HCT116 (cell line): Measurements from ENCODE around the gene POLD2. TPM values are rescaled to one million over a fixed set of nuclear protein-coding genes. Genes with fewer than 3 reads are reported as not detected.

Source experiments
- ATAC-seq: fragments of 200-7000 bp; cut with Tn5 transposase; 2 replicates; pipeline ENCODE4 v1.9.1; 2020; ENCODE audit warnings: mild to moderate bottlenecking, moderate library complexity
- BruUV-seq: library from RNA; stranded (reverse); fragments of 400-500 nt; replicated peaks from 2 replicates; lab custom pipeline; 2021; lab: Mats Ljungman, UMichigan
- CTCF ChIA-PET: fragments of 300-600 bp; sonication (Branson Sonifier 250); formaldehyde crosslinking; loops from one replicate; lab custom pipeline; 2021; ENCODE audit warnings: antibody characterized with exemption; lab: Charles Lee
- POLR2A ChIA-PET: fragments of 300-600, 350-600 bp; sonication (Branson Sonifier 250); formaldehyde crosslinking; loops from one replicate; lab custom pipeline; 2021; ENCODE audit warnings: antibody characterized with exemption; lab: Charles Lee
- RAD21 ChIA-PET, 2 experiments: fragments of 300-600 bp; sonication (Branson Sonifier 250); formaldehyde crosslinking; loops; one replicate each; lab custom pipeline; 2023; ENCODE audit warnings: low total read pairs in 2 of 2; ENCODE audit not compliant: uncharacterized antibody in 2 of 2, unreplicated experiment in 2 of 2, low non-redundant PET in 1 of 2; lab: Charles Lee
- DNase-seq: peaks from one replicate; pipeline ENCODE4 v3.0.0-alpha.2; 2010; ENCODE audit warnings: low read depth, low spot score
- H2AFZ ChIP-seq: fragments of 200-600 bp; shearing (Covaris generic), sonication (generic); 2 replicates; pipeline ENCODE4 v1.6.1; 2017; ENCODE audit warnings: low read depth, mixed run types, mixed read lengths, antibody characterized with exemption, low read length; ENCODE audit not compliant: poor library complexity, severe bottlenecking
- H3K27ac ChIP-seq: 2 replicates; pipeline ENCODE4 v1.5.1; 2012; ENCODE audit warnings: low read depth, low read length
- H3K27me3 ChIP-seq: fragments of 200-600 bp; sonication (generic); 2 replicates; pipeline ENCODE4 v1.6.1; 2016; ENCODE audit warnings: mixed run types, low read length, mixed read lengths; ENCODE audit not compliant: insufficient read depth
- H3K36me3 ChIP-seq, 2 experiments: fragments of 200-500 bp in 1 of 2; fragments of 200-600 bp in 1 of 2; sonication (Bioruptor generic) in 1 of 2; sonication (generic) in 1 of 2; 2 replicates each; pipeline versions ENCODE4 v1.5.1 to v1.6.1; 2014 to 2016; ENCODE audit warnings: low read length in 2 of 2, inconsistent platforms in 1 of 2, mixed read lengths in 1 of 2, mixed run types in 1 of 2; ENCODE audit not compliant: insufficient read depth in 2 of 2, control insufficient read depth in 1 of 2
- H3K4me1 ChIP-seq, 2 experiments: fragments of 200-600 bp in 1 of 2; sonication (generic) in 1 of 2; 2 replicates each; pipeline versions ENCODE4 v1.5.1 to v1.6.1; 2012 to 2017; ENCODE audit warnings: low read length in 2 of 2, inconsistent platforms in 1 of 2, mild to moderate bottlenecking in 1 of 2, mixed read lengths in 1 of 2, mixed run types in 1 of 2, moderate library complexity in 1 of 2; ENCODE audit not compliant: insufficient read depth in 2 of 2, control insufficient read depth in 1 of 2
- H3K4me2 ChIP-seq: fragments of 200-600 bp; sonication (generic); 2 replicates; pipeline ENCODE4 v1.6.1; 2017; ENCODE audit warnings: mixed run types, low read length, mixed read lengths
- H3K4me3 ChIP-seq, 2 experiments: fragments of 200-600 bp in 1 of 2; sonication (generic) in 1 of 2; replicated peaks in 1 of 2; 2 replicates each; pipeline ENCODE4 v1.5.1; 2011 to 2016; ENCODE audit warnings: low read length in 2 of 2, control low read depth in 1 of 2, low read depth in 1 of 2, mild to moderate bottlenecking in 1 of 2, mixed read lengths in 1 of 2, mixed run types in 1 of 2
- H3K79me2 ChIP-seq: fragments of 200-600 bp; sonication (generic); 2 replicates; pipeline ENCODE4 v1.6.1; 2017; ENCODE audit warnings: mild to moderate bottlenecking, mixed run types, low read length, moderate library complexity, mixed read lengths; ENCODE audit not compliant: insufficient read depth
- H3K9ac ChIP-seq: fragments of 200-600 bp; sonication (generic); 2 replicates; pipeline ENCODE4 v1.6.1; 2016; ENCODE audit warnings: low read length, mixed read lengths
- H3K9me2 ChIP-seq: fragments of 200-600 bp; sonication (generic), shearing (Covaris generic); 2 replicates; pipeline ENCODE4 v1.6.1; 2017; ENCODE audit warnings: mixed run types, mild to moderate bottlenecking, moderate library complexity; ENCODE audit not compliant: insufficient read depth
- H3K9me3 ChIP-seq, 2 experiments: fragments of 200-500 bp in 1 of 2; fragments of 200-600 bp in 1 of 2; sonication (Bioruptor generic) in 1 of 2; sonication (generic) in 1 of 2; 2 replicates each; pipeline ENCODE4 v1.6.1; 2014 to 2017; ENCODE audit warnings: low read length in 2 of 2, mixed read lengths in 2 of 2, inconsistent platforms in 1 of 2, low read depth in 1 of 2, mild to moderate bottlenecking in 1 of 2, mixed run types in 1 of 2, moderate library complexity in 1 of 2; ENCODE audit not compliant: control insufficient read depth in 1 of 2, insufficient read depth in 1 of 2
- H4K20me1 ChIP-seq: fragments of 200-600 bp; sonication (generic), shearing (Covaris generic); 2 replicates; pipeline ENCODE4 v1.6.1; 2017; ENCODE audit warnings: mixed run types, mild to moderate bottlenecking, moderate library complexity; ENCODE audit not compliant: insufficient read depth
- CBX3 ChIP-seq: IDR thresholded peaks from 2 replicates; pipeline ENCODE4 v1.6.1; 2012; ENCODE audit warnings: low read depth
- ELF1 ChIP-seq: IDR thresholded peaks from 2 replicates; pipeline ENCODE4 v1.6.1; 2012; ENCODE audit warnings: low read depth, borderline replicate concordance
- EZH2phosphoT487 ChIP-seq: fragments of 200-600 bp; IDR thresholded peaks from 2 replicates; pipeline ENCODE4 v1.6.1; 2018; ENCODE audit warnings: antibody characterized with exemption, borderline replicate concordance
- FOSL1 ChIP-seq: IDR thresholded peaks from 2 replicates; pipeline ENCODE4 v1.6.1; 2012; ENCODE audit warnings: low read depth
- RAD21 ChIP-seq: IDR thresholded peaks from 2 replicates; pipeline ENCODE4 v1.6.1; 2012; ENCODE audit warnings: low read depth, mild to moderate bottlenecking
- SIN3A ChIP-seq: IDR thresholded peaks from 2 replicates; pipeline ENCODE4 v1.6.1; 2012; ENCODE audit warnings: low read depth
- YY1 ChIP-seq: IDR thresholded peaks from 2 replicates; pipeline ENCODE4 v1.6.1; 2011; ENCODE audit warnings: low read length, low read depth, moderate library complexity, mild to moderate bottlenecking; ENCODE audit not compliant: insufficient replicate concordance; ENCODE audit errors: extremely low read depth
- intact Hi-C: fragments of 100-400 bp; cut with micrococcal nuclease; formaldehyde crosslinking; loops from 2 replicates; pipeline ENCODE4 v1.10.0; 2022
- total RNA-seq: library from RNA; stranded (reverse); gene quantifications from one replicate; pipeline ENCODE4 v1.2.1, GENCODE V29; 2021; ENCODE audit not compliant: unreplicated experiment
- TF ChIP-seq, protein P1 (sequence below): IDR thresholded peaks from 2 replicates; pipeline ENCODE4 v1.6.1; 2012; ENCODE audit warnings: low read depth
- TF ChIP-seq, protein P2 (sequence below): IDR thresholded peaks from 2 replicates; pipeline ENCODE4 v1.6.1; 2012
- TF ChIP-seq, protein P3 (sequence below): IDR thresholded peaks from 2 replicates; pipeline ENCODE4 v1.6.1; 2011; ENCODE audit warnings: mild to moderate bottlenecking, low read length, moderate library complexity; ENCODE audit not compliant: insufficient replicate concordance; ENCODE audit errors: extremely low read depth

POLD2 gene
- total RNA-seq, 1 experiment from 2014 or later = 237 TPM

DNA sequence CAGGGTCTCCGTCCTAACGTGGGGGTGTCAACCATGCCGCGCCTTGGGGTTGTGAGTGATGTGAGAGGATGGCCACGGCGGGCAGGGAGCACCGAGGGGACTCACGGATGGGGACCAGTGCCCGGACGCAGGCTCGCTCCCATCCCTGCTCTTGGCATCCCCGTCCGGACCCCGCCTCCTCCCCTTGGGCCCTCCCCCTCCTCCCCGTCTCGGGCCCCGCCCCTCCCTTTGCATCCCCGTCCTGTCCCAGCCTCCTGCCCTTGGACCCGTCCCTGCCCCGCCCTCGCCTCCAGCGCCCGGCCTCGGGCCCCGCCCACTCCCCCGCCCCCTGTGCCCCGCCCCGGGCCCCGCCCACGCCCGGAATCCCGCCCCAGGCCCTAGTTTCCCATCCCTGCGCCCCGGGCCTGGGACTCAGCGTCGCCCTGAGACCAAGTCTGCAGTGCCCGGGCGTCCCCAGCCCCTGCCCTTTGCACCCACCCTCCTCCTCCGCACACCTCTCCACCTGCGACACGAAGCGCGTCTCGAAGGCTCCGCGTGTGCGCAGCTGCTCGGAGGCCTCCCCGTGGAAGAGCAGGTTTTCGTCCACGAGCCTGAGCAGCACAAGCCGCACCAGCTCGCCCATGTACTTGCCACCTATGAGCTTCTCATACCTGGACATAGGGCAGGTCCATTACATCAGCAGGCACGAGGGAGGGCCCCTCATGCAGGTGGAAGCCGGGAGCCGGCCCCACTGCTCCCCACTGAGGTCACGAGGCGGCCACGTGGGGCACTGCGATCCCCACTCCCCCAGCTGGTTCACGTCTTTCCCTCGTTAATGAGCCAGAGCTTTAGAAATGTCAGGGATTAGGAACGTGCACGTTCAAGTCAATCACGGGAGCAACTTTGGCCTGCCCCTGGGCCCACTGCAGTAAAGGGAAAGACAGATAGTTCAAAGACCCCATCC is 22.9 kb upstream of the POLD2 start:
- DNase-seq = peak; percentile 41

DNA sequence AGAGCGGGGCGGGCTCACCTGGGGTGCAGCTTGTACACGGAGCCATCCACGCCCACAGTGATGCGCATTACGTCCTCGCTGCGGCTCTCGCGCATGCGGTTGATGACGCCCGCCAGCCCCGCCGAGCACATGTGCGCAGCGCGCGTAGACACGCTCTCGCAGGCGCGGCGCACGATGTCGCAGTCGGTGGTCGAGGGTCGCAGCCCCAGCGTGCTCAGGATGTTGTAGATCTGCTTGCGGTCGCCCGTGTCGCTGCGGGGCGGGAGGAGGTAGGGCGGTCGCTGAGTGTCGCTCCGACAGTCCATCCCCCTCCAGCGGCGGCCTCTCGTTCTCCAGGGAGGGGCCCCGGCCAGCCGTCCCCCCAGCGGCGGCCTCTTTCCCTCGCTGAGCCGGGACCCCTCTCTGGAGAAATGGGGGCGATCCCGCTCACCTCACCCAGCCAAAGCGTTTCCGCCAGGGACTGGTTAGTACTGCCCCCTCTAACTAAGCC is 22.2 kb upstream of the POLD2 start:
- Histone ChIP-seq H3K9me3 (no peaks in the 10 kb centered on the region), H2AFZ (no peak overlapping the region), H3K4me2 (no peak overlapping the region), H3K36me3 (no peaks in the 10 kb centered on the region), H3K9me2 (no peaks in the 10 kb centered on the region), H3K27ac (no peak overlapping the region), H3K4me3 (no peak overlapping the region), H3K9ac (no peak overlapping the region), H3K79me2 (no peaks in the 10 kb centered on the region), H3K27me3 (no peaks in the 10 kb centered on the region), H4K20me1 (no peaks in the 10 kb centered on the region), H3K4me1 (peaks cover 0 to 5% of the 10 kb centered on the region in 2 experiments; a peak in 2 of 4 replicates)
- DNase-seq (no peak), ATAC-seq (no peak)
- ChIA-PET RAD21 (no interaction called here), POLR2A (no interaction called here), CTCF (no interaction called here)
- BruUV-seq = no TSS peak
- intact Hi-C loops = loop anchor here (5.0 kb wide), 1 partner anchor 37 kb away; no protein-coding TSS in a partner anchor
- TF ChIP-seq, protein P1, sequence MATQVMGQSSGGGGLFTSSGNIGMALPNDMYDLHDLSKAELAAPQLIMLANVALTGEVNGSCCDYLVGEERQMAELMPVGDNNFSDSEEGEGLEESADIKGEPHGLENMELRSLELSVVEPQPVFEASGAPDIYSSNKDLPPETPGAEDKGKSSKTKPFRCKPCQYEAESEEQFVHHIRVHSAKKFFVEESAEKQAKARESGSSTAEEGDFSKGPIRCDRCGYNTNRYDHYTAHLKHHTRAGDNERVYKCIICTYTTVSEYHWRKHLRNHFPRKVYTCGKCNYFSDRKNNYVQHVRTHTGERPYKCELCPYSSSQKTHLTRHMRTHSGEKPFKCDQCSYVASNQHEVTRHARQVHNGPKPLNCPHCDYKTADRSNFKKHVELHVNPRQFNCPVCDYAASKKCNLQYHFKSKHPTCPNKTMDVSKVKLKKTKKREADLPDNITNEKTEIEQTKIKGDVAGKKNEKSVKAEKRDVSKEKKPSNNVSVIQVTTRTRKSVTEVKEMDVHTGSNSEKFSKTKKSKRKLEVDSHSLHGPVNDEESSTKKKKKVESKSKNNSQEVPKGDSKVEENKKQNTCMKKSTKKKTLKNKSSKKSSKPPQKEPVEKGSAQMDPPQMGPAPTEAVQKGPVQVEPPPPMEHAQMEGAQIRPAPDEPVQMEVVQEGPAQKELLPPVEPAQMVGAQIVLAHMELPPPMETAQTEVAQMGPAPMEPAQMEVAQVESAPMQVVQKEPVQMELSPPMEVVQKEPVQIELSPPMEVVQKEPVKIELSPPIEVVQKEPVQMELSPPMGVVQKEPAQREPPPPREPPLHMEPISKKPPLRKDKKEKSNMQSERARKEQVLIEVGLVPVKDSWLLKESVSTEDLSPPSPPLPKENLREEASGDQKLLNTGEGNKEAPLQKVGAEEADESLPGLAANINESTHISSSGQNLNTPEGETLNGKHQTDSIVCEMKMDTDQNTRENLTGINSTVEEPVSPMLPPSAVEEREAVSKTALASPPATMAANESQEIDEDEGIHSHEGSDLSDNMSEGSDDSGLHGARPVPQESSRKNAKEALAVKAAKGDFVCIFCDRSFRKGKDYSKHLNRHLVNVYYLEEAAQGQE = no peak
- TF ChIP-seq SIN3A = no peak
- no peak for TF ChIP-seq EZH2phosphoT487
- no peak for TF ChIP-seq FOSL1
- TF ChIP-seq, protein P2, sequence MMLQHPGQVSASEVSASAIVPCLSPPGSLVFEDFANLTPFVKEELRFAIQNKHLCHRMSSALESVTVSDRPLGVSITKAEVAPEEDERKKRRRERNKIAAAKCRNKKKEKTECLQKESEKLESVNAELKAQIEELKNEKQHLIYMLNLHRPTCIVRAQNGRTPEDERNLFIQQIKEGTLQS = no peak
- TF ChIP-seq, protein P3, sequence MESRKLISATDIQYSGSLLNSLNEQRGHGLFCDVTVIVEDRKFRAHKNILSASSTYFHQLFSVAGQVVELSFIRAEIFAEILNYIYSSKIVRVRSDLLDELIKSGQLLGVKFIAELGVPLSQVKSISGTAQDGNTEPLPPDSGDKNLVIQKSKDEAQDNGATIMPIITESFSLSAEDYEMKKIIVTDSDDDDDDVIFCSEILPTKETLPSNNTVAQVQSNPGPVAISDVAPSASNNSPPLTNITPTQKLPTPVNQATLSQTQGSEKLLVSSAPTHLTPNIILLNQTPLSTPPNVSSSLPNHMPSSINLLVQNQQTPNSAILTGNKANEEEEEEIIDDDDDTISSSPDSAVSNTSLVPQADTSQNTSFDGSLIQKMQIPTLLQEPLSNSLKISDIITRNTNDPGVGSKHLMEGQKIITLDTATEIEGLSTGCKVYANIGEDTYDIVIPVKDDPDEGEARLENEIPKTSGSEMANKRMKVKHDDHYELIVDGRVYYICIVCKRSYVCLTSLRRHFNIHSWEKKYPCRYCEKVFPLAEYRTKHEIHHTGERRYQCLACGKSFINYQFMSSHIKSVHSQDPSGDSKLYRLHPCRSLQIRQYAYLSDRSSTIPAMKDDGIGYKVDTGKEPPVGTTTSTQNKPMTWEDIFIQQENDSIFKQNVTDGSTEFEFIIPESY = no peak
- TF ChIP-seq YY1 = no peak
- TF ChIP-seq RAD21 = no peak
- TF ChIP-seq ELF1 = no peak
- TF ChIP-seq CBX3 = no peak

More for the DNA sequence above, 22.9 kb upstream of the POLD2 start:
- Histone ChIP-seq H3K9me3 (no peaks in the 10 kb centered on the region), H3K79me2 (no peaks in the 10 kb centered on the region), H2AFZ (no peak overlapping the region), H3K9me2 (no peaks in the 10 kb centered on the region), H4K20me1 (no peaks in the 10 kb centered on the region), H3K36me3 (no peaks in the 10 kb centered on the region), H3K27ac (no peak overlapping the region), H3K9ac (no peak overlapping the region), H3K4me2 (no peak overlapping the region), H3K27me3 (no peaks in the 10 kb centered on the region), H3K4me3 (no peak overlapping the region), H3K4me1 (peaks cover 0 to 9% of the 10 kb centered on the region in 2 experiments; a peak in 2 of 4 replicates)
- POLR2A ChIA-PET = no interaction called here
- RAD21 ChIA-PET = no interaction called here
- ATAC-seq = peak; percentile 99
- CTCF ChIA-PET = no interaction called here
- no peak for TF ChIP-seq SIN3A
- intact Hi-C loops = loop anchor here (5.0 kb wide), 1 partner anchor 36 kb away; no protein-coding TSS in a partner anchor
- no TSS peak for BruUV-seq
